GM18858 (cell line): ENCODE measurements around the gene PLCB4.

Experiments
- ATAC-seq: cut with Tn5 transposase; IDR thresholded peaks from one replicate; pipeline ENCODE4 v1.9.1; 2021; ENCODE audit not compliant: unreplicated experiment

PLCB4 gene

GRCh38 chr20:9478771-9479170 is 409.9 kb downstream of the PLCB4 start:
- ATAC-seq: no peak

GRCh38 chr20:9480066-9480465 is 411.2 kb downstream of the PLCB4 start:
- no peak for ATAC-seq

- ATAC-seq: no peak
Observed at GRCh38 chr20:9482180-9482579, 413.3 kb downstream of the PLCB4 start.

- ATAC-seq: no peak
Observed at GRCh38 chr20:9483131-9483530, 414.2 kb downstream of the PLCB4 start.

GRCh38 chr20:9485614-9486340 is 416.9 kb downstream of the PLCB4 start:
- ATAC-seq: no peak

- no peak for ATAC-seq
Observed at GRCh38 chr20:9487231-9487630, 418.3 kb downstream of the PLCB4 start.

GRCh38 chr20:9488063-9488462 is 419.2 kb downstream of the PLCB4 start:
- no peak for ATAC-seq

- ATAC-seq: no peak
Observed at GRCh38 chr20:9490161-9490560, 421.3 kb downstream of the PLCB4 start.

GRCh38 chr20:9490631-9491030 is 421.7 kb downstream of the PLCB4 start:
- no peak for ATAC-seq

- no peak for ATAC-seq
Observed at GRCh38 chr20:9491324-9491723, 422.4 kb downstream of the PLCB4 start.

GRCh38 chr20:9492067-9492466 is 423.2 kb downstream of the PLCB4 start:
- no peak for ATAC-seq

GRCh38 chr20:9493803-9494202 is 424.9 kb downstream of the PLCB4 start:
- no peak for ATAC-seq

- no peak for ATAC-seq
Observed at GRCh38 chr20:9495701-9496100, 426.8 kb downstream of the PLCB4 start.

GRCh38 chr20:9496155-9496554 is 427.3 kb downstream of the PLCB4 start:
- no peak for ATAC-seq

GRCh38 chr20:9498322-9498721 is 429.4 kb downstream of the PLCB4 start:
- no peak for ATAC-seq

- ATAC-seq: no peak
Observed at GRCh38 chr20:9499126-9499899, 430.4 kb downstream of the PLCB4 start.

- ATAC-seq: peak; percentile 83
Observed at GRCh38 chr20:9500121-9500520, 431.2 kb downstream of the PLCB4 start.

GRCh38 chr20:9501473-9501872 is 432.6 kb downstream of the PLCB4 start:
- ATAC-seq: no peak

GRCh38 chr20:9503526-9504245 is 434.8 kb downstream of the PLCB4 start:
- no peak for ATAC-seq

- ATAC-seq: no peak
Observed at GRCh38 chr20:9506280-9506821, 437.5 kb downstream of the PLCB4 start.

- ATAC-seq: no peak
Observed at GRCh38 chr20:9506964-9507369, 438.1 kb downstream of the PLCB4 start.
